H9 (cell line): ENCODE data around the gene GLDC. TPM values are rescaled to one million over a fixed set of nuclear protein-coding genes. Genes with fewer than 3 reads are reported as not detected.

ENCODE experiments used
- DNase-seq: peaks from one replicate; pipeline ENCODE4 v3.0.0-alpha.2; 2017
- H2AFZ ChIP-seq: one replicate; pipeline ENCODE4 v1.6.1; 2013; ENCODE audit warnings: mild to moderate bottlenecking, low read length, control low read depth, moderate library complexity
- H2AK5ac ChIP-seq: 2 replicates; pipeline ENCODE4 v1.6.1; 2013; ENCODE audit warnings: low read length, control low read depth, mixed read lengths; ENCODE audit not compliant: insufficient read length
- H2BK120ac ChIP-seq: one replicate; pipeline ENCODE4 v1.6.1; 2013; ENCODE audit warnings: low read depth, mild to moderate bottlenecking, low read length, control low read depth, inconsistent platforms; ENCODE audit not compliant: poor library complexity, severe bottlenecking
- H2BK12ac ChIP-seq: 2 replicates; pipeline ENCODE4 v1.6.1; 2013; ENCODE audit warnings: low read length, control low read depth, mixed read lengths, low read depth; ENCODE audit not compliant: insufficient read length
- H2BK15ac ChIP-seq: 2 replicates; pipeline ENCODE4 v1.6.1; 2013; ENCODE audit warnings: low read depth, low read length, control low read depth
- H2BK20ac ChIP-seq: one replicate; pipeline ENCODE4 v1.6.1; 2013; ENCODE audit warnings: low read depth, mild to moderate bottlenecking, low read length, control low read depth, inconsistent platforms; ENCODE audit not compliant: poor library complexity, severe bottlenecking
- H2BK5ac ChIP-seq: 2 replicates; pipeline ENCODE4 v1.6.1; 2013; ENCODE audit warnings: low read length, control low read depth, mixed read lengths; ENCODE audit not compliant: insufficient read length
- H3K14ac ChIP-seq: 2 replicates; pipeline ENCODE4 v1.6.1; 2013; ENCODE audit warnings: low read length, control low read depth; ENCODE audit not compliant: insufficient read depth
- H3K18ac ChIP-seq: 2 replicates; pipeline ENCODE4 v1.6.1; 2013; ENCODE audit warnings: low read depth, mild to moderate bottlenecking, mixed read lengths, low read length, control low read depth; ENCODE audit not compliant: insufficient read length
- H3K23ac ChIP-seq: 2 replicates; pipeline ENCODE4 v1.6.1; 2013; ENCODE audit warnings: low read length, control low read depth, mixed read lengths, low read depth; ENCODE audit not compliant: insufficient read length
- H3K23me2 ChIP-seq: 2 replicates; pipeline ENCODE4 v1.6.1; 2013; ENCODE audit warnings: low read depth, mild to moderate bottlenecking, mixed read lengths, low read length, control low read depth; ENCODE audit not compliant: insufficient read length, poor library complexity, severe bottlenecking
- H3K27ac ChIP-seq: 2 replicates; pipeline ENCODE4 v1.5.1; 2013; ENCODE audit warnings: low read length, control low read depth, mixed read lengths, low read depth; ENCODE audit not compliant: insufficient read length
- H3K27me3 ChIP-seq: 2 replicates; pipeline ENCODE4 v1.6.1; 2013; ENCODE audit warnings: low read length, control low read depth, inconsistent platforms; ENCODE audit not compliant: insufficient read depth
- H3K4ac ChIP-seq: 2 replicates; pipeline ENCODE4 v1.6.1; 2013; ENCODE audit warnings: low read depth, mild to moderate bottlenecking, control low read depth, inconsistent platforms, low read length, moderate library complexity
- H3K4me1 ChIP-seq: 2 replicates; pipeline ENCODE4 v1.6.1; 2013; ENCODE audit warnings: low read length, control low read depth, inconsistent platforms; ENCODE audit not compliant: insufficient read depth
- H3K4me2 ChIP-seq: 2 replicates; pipeline ENCODE4 v1.6.1; 2013; ENCODE audit warnings: low read length, control low read depth, mixed read lengths; ENCODE audit not compliant: insufficient read length, insufficient read depth
- H3K56ac ChIP-seq: 2 replicates; pipeline ENCODE4 v1.6.1; 2013; ENCODE audit warnings: low read depth, mild to moderate bottlenecking, mixed read lengths, low read length, control low read depth; ENCODE audit not compliant: insufficient read length
- H3K79me1 ChIP-seq: 2 replicates; pipeline ENCODE4 v1.6.1; 2013; ENCODE audit warnings: low read depth, mild to moderate bottlenecking, moderate library complexity, low read length, control low read depth, inconsistent platforms; ENCODE audit not compliant: insufficient read depth, poor library complexity, severe bottlenecking
- H3K79me2 ChIP-seq: 2 replicates; pipeline ENCODE4 v1.6.1; 2013; ENCODE audit warnings: low read length, control low read depth, inconsistent platforms; ENCODE audit not compliant: insufficient read depth
- H3K9ac ChIP-seq: 2 replicates; pipeline ENCODE4 v1.6.1; 2013; ENCODE audit warnings: low read length, control low read depth, mixed read lengths; ENCODE audit not compliant: insufficient read length; ENCODE audit errors: extremely low read depth
- H3K9me3 ChIP-seq: one replicate; pipeline ENCODE4 v1.6.1; 2013; ENCODE audit warnings: low read depth, low read length, inconsistent platforms; ENCODE audit not compliant: control insufficient read depth
- H3T11ph ChIP-seq: one replicate; pipeline ENCODE4 v1.6.1; 2013; ENCODE audit warnings: mild to moderate bottlenecking, low read length, control low read depth, inconsistent platforms
- H4K20me1 ChIP-seq: one replicate; pipeline ENCODE4 v1.6.1; 2013; ENCODE audit not compliant: control insufficient read depth, insufficient read length, insufficient read depth
- H4K5ac ChIP-seq: 2 replicates; pipeline ENCODE4 v1.6.1; 2013; ENCODE audit warnings: low read depth, mild to moderate bottlenecking, mixed read lengths, low read length, control low read depth; ENCODE audit not compliant: insufficient read length
- H4K8ac ChIP-seq: replicated peaks from 2 replicates; pipeline ENCODE4 v1.6.1; 2013; ENCODE audit warnings: low read length, control low read depth, mixed read lengths, low read depth; ENCODE audit not compliant: insufficient read length
- H4K91ac ChIP-seq: 2 replicates; pipeline ENCODE4 v1.6.1; 2013; ENCODE audit warnings: low read depth, mild to moderate bottlenecking, moderate library complexity, mixed read lengths, low read length, control low read depth; ENCODE audit not compliant: insufficient read length
- H3K27ac Mint-ChIP-seq, 3 experiments: 2 replicates in 2 of 3; 3 replicates in 1 of 3; pipeline ENCODE4 v1.8.0; 2020 to 2021; ENCODE audit warnings: mixed read lengths in 3 of 3, mild to moderate bottlenecking in 1 of 3, moderate library complexity in 1 of 3
- H3K27me3 Mint-ChIP-seq: 2 replicates; pipeline ENCODE4 v1.8.0; 2021; ENCODE audit warnings: low read depth, mild to moderate bottlenecking, moderate library complexity, mixed read lengths
- H3K36me3 Mint-ChIP-seq, 3 experiments: 2 replicates in 2 of 3; 3 replicates in 1 of 3; pipeline ENCODE4 v1.8.0; 2020 to 2021; ENCODE audit warnings: low read depth in 3 of 3, mixed read lengths in 3 of 3; ENCODE audit not compliant: insufficient read depth in 1 of 3
- H3K4me1 Mint-ChIP-seq, 2 experiments: 2 replicates each; pipeline ENCODE4 v1.8.0; 2020; ENCODE audit warnings: mixed read lengths in 2 of 2
- H3K4me3 Mint-ChIP-seq, 2 experiments: 2 replicates in 1 of 2; 3 replicates in 1 of 2; pipeline ENCODE4 v1.8.0; 2020 to 2021; ENCODE audit warnings: mild to moderate bottlenecking in 2 of 2, mixed read lengths in 2 of 2, moderate library complexity in 1 of 2
- H3K9me3 Mint-ChIP-seq, 2 experiments: 2 replicates in 1 of 2; 3 replicates in 1 of 2; pipeline ENCODE4 v1.8.0; 2020; ENCODE audit warnings: mild to moderate bottlenecking in 2 of 2, mixed read lengths in 2 of 2, moderate library complexity in 1 of 2
- WGBS: extraction: QIAGEN DNeasy Blood & Tissue Kit; methylation state at CpG from one replicate; pipeline ENCODE4 v1.1.7; 2013; ENCODE audit warnings: missing lambda C conversion rate, low lambda C conversion rate, mixed read lengths; ENCODE audit not compliant: insufficient read length; ENCODE audit errors: extremely low coverage; 5-methylcytosine and 5-hydroxymethylcytosine counted together
- total RNA-seq: library from RNA; stranded (reverse); gene quantifications from 2 replicates; pipeline ENCODE4 v1.2.1, GENCODE V29; 2021
- TF ChIP-seq, protein P1 (sequence below): fragments of 200-600 bp; sonication (generic); conservative IDR thresholded peaks from 3 replicates; pipeline ENCODE4 v1.8.0; 2021; ENCODE audit warnings: antibody characterized with exemption, mild to moderate bottlenecking

The GLDC gene
- total RNA-seq, 1 experiment from 2014 or later, result 74.4 TPM

DNA sequence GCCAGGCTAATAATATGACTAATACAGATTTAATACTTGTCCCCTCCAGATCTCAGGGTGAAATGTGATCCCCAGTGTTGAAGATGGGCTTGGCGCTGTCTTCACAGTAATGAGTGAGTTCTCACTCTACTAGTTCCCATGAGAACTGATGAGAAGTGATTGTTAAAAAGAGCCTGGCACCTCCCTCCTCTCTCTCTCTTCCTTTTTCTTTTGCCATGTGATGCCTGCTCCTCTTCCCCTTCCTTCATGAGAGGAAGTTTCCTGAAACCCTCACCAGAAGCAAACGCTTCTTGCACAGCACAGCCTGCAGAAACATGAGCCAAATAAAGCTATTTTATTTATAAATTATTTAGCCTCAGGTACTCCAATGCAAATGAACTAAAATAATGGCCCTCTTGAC, 55.2 kb downstream of the GLDC start:
- Histone ChIP-seq H4K8ac (no peak overlapping the region), H3K79me2 (no peaks in the 10 kb centered on the region), H3K18ac (no peak overlapping the region), H2BK5ac (no peak overlapping the region), H3K4me2 (no peak overlapping the region), H2AFZ (no peak overlapping the region), H2BK12ac (no peak overlapping the region), H3K27ac (no peak overlapping the region), H3K4ac (no peak overlapping the region), H3K23ac (no peak overlapping the region), H3K14ac (no peak overlapping the region), H2AK5ac (no peak overlapping the region), H3K4me1 (no peaks in the 10 kb centered on the region), H3T11ph (no peak overlapping the region), H4K20me1 (no peaks in the 10 kb centered on the region), H3K27me3 (no peaks in the 10 kb centered on the region), H4K91ac (no peak overlapping the region), H2BK120ac (no peak overlapping the region), H3K9me3 (no peaks in the 10 kb centered on the region), H3K23me2 (no peaks in the 10 kb centered on the region), H3K56ac (no peak overlapping the region), H4K5ac (no peak overlapping the region), H2BK15ac (no peak overlapping the region), H3K79me1 (no peaks in the 10 kb centered on the region), H3K9ac (no peak overlapping the region), H2BK20ac (no peak overlapping the region)
- TF ChIP-seq, protein P1, sequence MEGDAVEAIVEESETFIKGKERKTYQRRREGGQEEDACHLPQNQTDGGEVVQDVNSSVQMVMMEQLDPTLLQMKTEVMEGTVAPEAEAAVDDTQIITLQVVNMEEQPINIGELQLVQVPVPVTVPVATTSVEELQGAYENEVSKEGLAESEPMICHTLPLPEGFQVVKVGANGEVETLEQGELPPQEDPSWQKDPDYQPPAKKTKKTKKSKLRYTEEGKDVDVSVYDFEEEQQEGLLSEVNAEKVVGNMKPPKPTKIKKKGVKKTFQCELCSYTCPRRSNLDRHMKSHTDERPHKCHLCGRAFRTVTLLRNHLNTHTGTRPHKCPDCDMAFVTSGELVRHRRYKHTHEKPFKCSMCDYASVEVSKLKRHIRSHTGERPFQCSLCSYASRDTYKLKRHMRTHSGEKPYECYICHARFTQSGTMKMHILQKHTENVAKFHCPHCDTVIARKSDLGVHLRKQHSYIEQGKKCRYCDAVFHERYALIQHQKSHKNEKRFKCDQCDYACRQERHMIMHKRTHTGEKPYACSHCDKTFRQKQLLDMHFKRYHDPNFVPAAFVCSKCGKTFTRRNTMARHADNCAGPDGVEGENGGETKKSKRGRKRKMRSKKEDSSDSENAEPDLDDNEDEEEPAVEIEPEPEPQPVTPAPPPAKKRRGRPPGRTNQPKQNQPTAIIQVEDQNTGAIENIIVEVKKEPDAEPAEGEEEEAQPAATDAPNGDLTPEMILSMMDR, result no peak
- no CpG with 5 or more reads among the region's 2 CpGs for WGBS
- H3K9me3 Mint-ChIP-seq, result no peaks in the 10 kb centered on the region
- no peak overlapping the region for H3K4me3 Mint-ChIP-seq
- H3K4me1 Mint-ChIP-seq, result no peaks in the 10 kb centered on the region
- no peak for DNase-seq
- peaks cover 32 to 68% (median 54%) of the 10 kb centered on the region in 3 experiments; a peak in 6 of 7 replicates for H3K36me3 Mint-ChIP-seq
- peak overlapping the region in 2 of 3 experiments; percentile 19 to 63; a peak in 2 of 7 replicates for H3K27ac Mint-ChIP-seq
- H3K27me3 Mint-ChIP-seq, result no peaks in the 10 kb centered on the region
